K562 (cell line): Measurements from ENCODE around the gene IL2RG. TPM values are rescaled to one million over a fixed set of nuclear protein-coding genes. Genes with fewer than 3 reads are reported as not detected.
A peak's percentile ranks its signal among the peaks of the same experiment; 100 is the strongest.

ENCODE experiments used
- CTBP1 ChIP-seq: fragments of 450-650 bp; IDR thresholded peaks from 2 replicates; pipeline ENCODE4 v1.6.1; 2016; ENCODE audit warnings: borderline replicate concordance
- FOXA1 ChIP-seq: fragments of 450-650 bp; IDR thresholded peaks from 2 replicates; pipeline ENCODE4 v1.6.1; 2016; ENCODE audit warnings: mild to moderate bottlenecking, borderline replicate concordance
- SAFB ChIP-seq: fragments of 200-400 bp; formaldehyde crosslinking; IDR thresholded peaks from 2 replicates; pipeline ENCODE4 v1.6.1; 2017; ENCODE audit warnings: low read depth, low read length, borderline replicate concordance
- ZNF224 ChIP-seq: sonication (generic); formaldehyde crosslinking; IDR thresholded peaks from 2 replicates; pipeline ENCODE4 v1.8.0; 2022; ENCODE audit warnings: mild to moderate bottlenecking, missing genetic modification reagents
- ZNF316 ChIP-seq: fragments of 450-650 bp; IDR thresholded peaks from 2 replicates; pipeline ENCODE4 v1.6.1; 2016
- ZNF76 ChIP-seq: fragments of 250-450 bp; sonication (Bioruptor Pico); IDR thresholded peaks from 2 replicates; pipeline ENCODE4 v1.4.0; 2020; ENCODE audit warnings: mild to moderate bottlenecking, moderate library complexity, borderline replicate concordance
- polyA plus RNA-seq, 8 experiments: library from polyadenylated mRNA; depleted of rRNA in 4 of 8; stranded (reverse) in 5 of 8; unstranded in 3 of 8; fragments of >200 nt; fragmentation: Nextera tagmentation in 2 of 8; fragmentation: Illumina TruSeq in 1 of 8; extraction: Ambion mirVana in 2 of 8; extraction: Trizol in 1 of 8; gene quantifications; 2 replicates each; pipeline versions ENCODE4 v1.2.1 to v1.2.3, GENCODE V29; 2011 to 2014; ENCODE audit warnings: inconsistent platforms in 1 of 8, missing spikeins in 1 of 8
- total RNA-seq, 7 experiments: library from RNA; depleted of rRNA in 6 of 7; stranded (reverse); fragments of >200 nt in 6 of 7; fragmentation: Illumina TruSeq in 2 of 7; extraction: Trizol in 2 of 7; gene quantifications; 2 replicates each; pipeline versions ENCODE4 v1.2.1 to v1.2.3, GENCODE V29; 2011 to 2021; ENCODE audit warnings: low replicate concordance in 1 of 7
- TF ChIP-seq, protein P1 (sequence below): IDR thresholded peaks from 2 replicates; pipeline ENCODE4 v1.6.1; 2011; ENCODE audit warnings: borderline replicate concordance, low read depth, mild to moderate bottlenecking, moderate library complexity, low read length; ENCODE audit not compliant: insufficient read depth, poor library complexity, severe bottlenecking
- TF ChIP-seq, protein P2 (sequence below), 2 experiments: fragments of 450-650 bp in 1 of 2; IDR thresholded peaks; 2 replicates each; pipeline ENCODE4 v1.6.1; 2011 to 2017; ENCODE audit warnings: low read depth in 2 of 2, antibody characterized with exemption in 1 of 2, borderline replicate concordance in 1 of 2, low read length in 1 of 2, mild to moderate bottlenecking in 1 of 2, mixed read lengths in 1 of 2; ENCODE audit not compliant: control insufficient read depth in 1 of 2

IL2RG gene
- total and polyA plus RNA-seq, 9 of the 15 experiments (the other 6 are each of a cell fraction or from before 2014, with no cell fraction given), result 5.5 to 55.4 (median 19.7) TPM

- TF ChIP-seq FOXA1 (no peak), ZNF76 (no peak), ZNF316 (0 out of 2 replicates have a peak, but pooled peaks have one; percentile 14), CTBP1 (peak; percentile 70), ZNF224 (CRISPR knock-in tag) (no peak), SAFB (no peak)
- TF ChIP-seq, protein P1, sequence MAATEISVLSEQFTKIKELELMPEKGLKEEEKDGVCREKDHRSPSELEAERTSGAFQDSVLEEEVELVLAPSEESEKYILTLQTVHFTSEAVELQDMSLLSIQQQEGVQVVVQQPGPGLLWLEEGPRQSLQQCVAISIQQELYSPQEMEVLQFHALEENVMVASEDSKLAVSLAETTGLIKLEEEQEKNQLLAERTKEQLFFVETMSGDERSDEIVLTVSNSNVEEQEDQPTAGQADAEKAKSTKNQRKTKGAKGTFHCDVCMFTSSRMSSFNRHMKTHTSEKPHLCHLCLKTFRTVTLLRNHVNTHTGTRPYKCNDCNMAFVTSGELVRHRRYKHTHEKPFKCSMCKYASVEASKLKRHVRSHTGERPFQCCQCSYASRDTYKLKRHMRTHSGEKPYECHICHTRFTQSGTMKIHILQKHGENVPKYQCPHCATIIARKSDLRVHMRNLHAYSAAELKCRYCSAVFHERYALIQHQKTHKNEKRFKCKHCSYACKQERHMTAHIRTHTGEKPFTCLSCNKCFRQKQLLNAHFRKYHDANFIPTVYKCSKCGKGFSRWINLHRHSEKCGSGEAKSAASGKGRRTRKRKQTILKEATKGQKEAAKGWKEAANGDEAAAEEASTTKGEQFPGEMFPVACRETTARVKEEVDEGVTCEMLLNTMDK, result no peak
- TF ChIP-seq, protein P2, sequence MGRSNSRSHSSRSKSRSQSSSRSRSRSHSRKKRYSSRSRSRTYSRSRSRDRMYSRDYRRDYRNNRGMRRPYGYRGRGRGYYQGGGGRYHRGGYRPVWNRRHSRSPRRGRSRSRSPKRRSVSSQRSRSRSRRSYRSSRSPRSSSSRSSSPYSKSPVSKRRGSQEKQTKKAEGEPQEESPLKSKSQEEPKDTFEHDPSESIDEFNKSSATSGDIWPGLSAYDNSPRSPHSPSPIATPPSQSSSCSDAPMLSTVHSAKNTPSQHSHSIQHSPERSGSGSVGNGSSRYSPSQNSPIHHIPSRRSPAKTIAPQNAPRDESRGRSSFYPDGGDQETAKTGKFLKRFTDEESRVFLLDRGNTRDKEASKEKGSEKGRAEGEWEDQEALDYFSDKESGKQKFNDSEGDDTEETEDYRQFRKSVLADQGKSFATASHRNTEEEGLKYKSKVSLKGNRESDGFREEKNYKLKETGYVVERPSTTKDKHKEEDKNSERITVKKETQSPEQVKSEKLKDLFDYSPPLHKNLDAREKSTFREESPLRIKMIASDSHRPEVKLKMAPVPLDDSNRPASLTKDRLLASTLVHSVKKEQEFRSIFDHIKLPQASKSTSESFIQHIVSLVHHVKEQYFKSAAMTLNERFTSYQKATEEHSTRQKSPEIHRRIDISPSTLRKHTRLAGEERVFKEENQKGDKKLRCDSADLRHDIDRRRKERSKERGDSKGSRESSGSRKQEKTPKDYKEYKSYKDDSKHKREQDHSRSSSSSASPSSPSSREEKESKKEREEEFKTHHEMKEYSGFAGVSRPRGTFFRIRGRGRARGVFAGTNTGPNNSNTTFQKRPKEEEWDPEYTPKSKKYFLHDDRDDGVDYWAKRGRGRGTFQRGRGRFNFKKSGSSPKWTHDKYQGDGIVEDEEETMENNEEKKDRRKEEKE (IDR thresholded peaks at IDR 0.05; ENCODE audit: borderline replicate concordance in 1 of 2, control insufficient read depth in 1 of 2, low read depth in 2 of 2, low read length in 1 of 2), result no peak
Measured at GRCh38 chrX:71067712-71068043, 43.7 kb downstream of the IL2RG start (continued).
